Lung (tissue), 12 donors: ENCODE data around the gene SPATC1L. TPM values are rescaled to one million over a fixed set of nuclear protein-coding genes. Genes with fewer than 3 reads are reported as not detected.

ENCODE experiments used
- ATAC-seq: fragments of 200-7000 bp; cut with Tn5 transposase; one replicate; pipeline ENCODE4 v1.9.1; 2020; ENCODE audit warnings: moderate number of reproducible peaks; ENCODE audit not compliant: insufficient read depth, low FRiP score
- DNase-seq, 3 donors: peaks; one replicate each; pipeline ENCODE4 v3.0.0-alpha.2; 2013 to 2017
- H3K27ac ChIP-seq, 2 donors: one replicate each; pipeline ENCODE4 v1.5.1; 2013; ENCODE audit warnings: mild to moderate bottlenecking in 2 of 2, moderate library complexity in 2 of 2, control low read depth in 1 of 2, inconsistent platforms in 1 of 2, low read depth in 1 of 2, low read length in 1 of 2
- H3K27me3 ChIP-seq, 3 donors: one replicate each; pipeline ENCODE4 v1.5.1; 2013; ENCODE audit warnings: low read length in 2 of 3; ENCODE audit not compliant: control insufficient read depth in 3 of 3, insufficient read depth in 3 of 3
- H3K36me3 ChIP-seq, 4 donors: one replicate each; pipeline ENCODE4 v1.5.1; 2013; ENCODE audit warnings: low read length in 4 of 4, mild to moderate bottlenecking in 1 of 4, moderate library complexity in 1 of 4; ENCODE audit not compliant: control insufficient read depth in 4 of 4, insufficient read depth in 4 of 4
- H3K4me1 ChIP-seq, 5 donors: one replicate each; pipeline ENCODE4 v1.5.1; 2013; ENCODE audit warnings: low read length in 5 of 5, mild to moderate bottlenecking in 2 of 5, moderate library complexity in 1 of 5; ENCODE audit not compliant: control insufficient read depth in 5 of 5, insufficient read depth in 5 of 5
- H3K4me3 ChIP-seq: one replicate; pipeline ENCODE4 v1.5.1; 2013; ENCODE audit warnings: mild to moderate bottlenecking, control low read depth, moderate library complexity
- H3K9ac ChIP-seq, 2 donors: one replicate each; pipeline ENCODE4 v1.5.1; 2013; ENCODE audit warnings: low read length in 2 of 2, control low read depth in 1 of 2; ENCODE audit not compliant: insufficient read depth in 1 of 2
- H3K9me3 ChIP-seq, 4 donors: one replicate each; pipeline ENCODE4 v1.5.1; 2013; ENCODE audit warnings: low read length in 3 of 4, mild to moderate bottlenecking in 1 of 4, moderate library complexity in 1 of 4; ENCODE audit not compliant: control insufficient read depth in 4 of 4, insufficient read depth in 3 of 4
- whole genome bisulfite sequencing, 2 donors: extraction: QIAGEN DNeasy Blood & Tissue Kit; methylation state at CpG; one replicate each; pipeline ENCODE4 v1.1.7; 2013; 5-methylcytosine and 5-hydroxymethylcytosine counted together
- polyA plus RNA-seq, 2 donors: library from polyadenylated mRNA; stranded (reverse); fragments of 200-250 nt; gene quantifications; one replicate each; pipeline ENCODE4 v1.2.1, GENCODE V29; 2013
- total RNA-seq, 2 donors: library from RNA; depleted of rRNA in 1 of 2; stranded (reverse); fragments of >200 nt in 1 of 2; gene quantifications; one replicate each; pipeline ENCODE4 v1.2.1, GENCODE V29; 2014 to 2021
- TF ChIP-seq, protein P1 (sequence below): IDR thresholded peaks from 2 replicates; pipeline ENCODE4 v1.5.1; 2012; ENCODE audit warnings: mild to moderate bottlenecking; ENCODE audit errors: control extremely low read depth, extremely low read depth
- donor health status: control.
- donor health status: control.
- donor health status: Bipolar disorder and iron deficiency.
- donor health status: healthy.
- donor health status: DM: yes; HTN: yes; CAD: no.

SPATC1L gene
- total and polyA plus RNA-seq, 4 donors: 6.6 to 15.6 (median 11.0) TPM

DNA sequence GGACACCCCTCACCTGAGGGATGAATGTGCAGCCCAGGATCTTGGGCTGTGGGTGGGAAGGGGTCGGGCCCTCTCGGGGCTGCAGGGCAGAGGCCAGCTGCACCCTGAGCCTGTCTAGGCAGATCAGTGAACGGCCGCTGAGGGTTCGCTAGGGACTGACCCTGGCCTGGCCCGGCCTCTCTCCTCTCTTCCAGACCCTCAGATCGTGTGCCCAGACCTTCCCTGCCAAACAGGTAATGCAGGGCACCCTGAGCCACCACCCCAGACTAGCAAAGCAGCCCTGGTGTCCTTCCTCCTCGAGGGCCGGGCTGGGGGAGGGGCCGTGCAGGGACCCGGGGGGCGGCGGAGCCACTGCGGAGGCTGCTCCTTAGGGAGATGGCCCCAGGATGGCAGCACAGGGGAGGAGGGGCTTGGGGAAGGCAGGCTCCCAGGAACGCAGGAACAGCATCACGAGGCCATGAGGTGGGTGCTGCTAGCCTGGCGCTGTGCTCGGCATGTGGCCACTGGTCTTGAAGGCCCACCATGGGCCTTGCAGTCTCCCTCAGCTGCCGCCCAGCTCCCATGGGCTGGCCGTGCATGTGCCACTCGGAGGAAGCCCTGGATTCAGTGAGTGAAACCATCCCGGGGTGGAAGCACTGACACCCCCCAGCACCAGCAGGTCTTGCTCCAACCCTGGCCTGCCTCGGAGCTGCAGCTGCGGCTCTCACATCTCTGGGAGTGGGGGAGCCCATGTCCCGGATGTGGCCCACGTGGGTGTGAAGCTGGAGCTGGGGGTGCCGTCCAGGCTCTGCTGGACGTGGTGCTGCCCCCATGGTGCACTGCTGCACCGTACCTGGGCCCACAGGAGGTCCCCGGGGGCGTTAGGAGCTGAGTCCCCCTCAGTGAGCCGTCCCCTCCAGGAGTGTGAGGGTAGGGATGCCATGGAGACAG, 57.7 kb downstream of the SPATC1L start:
- Histone ChIP-seq H3K4me1 (no peaks in the 10 kb centered on the region), H3K4me3 (no peak overlapping the region), H3K27ac (no peak overlapping the region), H3K36me3 (peaks cover 0 to 33% (median 17%) of the 10 kb centered on the region in 4 donors), H3K27me3 (no peaks in the 10 kb centered on the region), H3K9me3 (no peaks in the 10 kb centered on the region), H3K9ac (no peak overlapping the region)
- DNase-seq (peak in 1 of 3 donors; percentile 11), ATAC-seq (no peak)
- 84 to 91% methylated on average over 31 to 32 of the region's 32 CpGs for WGBS, 2 donors
- TF ChIP-seq, protein P1, sequence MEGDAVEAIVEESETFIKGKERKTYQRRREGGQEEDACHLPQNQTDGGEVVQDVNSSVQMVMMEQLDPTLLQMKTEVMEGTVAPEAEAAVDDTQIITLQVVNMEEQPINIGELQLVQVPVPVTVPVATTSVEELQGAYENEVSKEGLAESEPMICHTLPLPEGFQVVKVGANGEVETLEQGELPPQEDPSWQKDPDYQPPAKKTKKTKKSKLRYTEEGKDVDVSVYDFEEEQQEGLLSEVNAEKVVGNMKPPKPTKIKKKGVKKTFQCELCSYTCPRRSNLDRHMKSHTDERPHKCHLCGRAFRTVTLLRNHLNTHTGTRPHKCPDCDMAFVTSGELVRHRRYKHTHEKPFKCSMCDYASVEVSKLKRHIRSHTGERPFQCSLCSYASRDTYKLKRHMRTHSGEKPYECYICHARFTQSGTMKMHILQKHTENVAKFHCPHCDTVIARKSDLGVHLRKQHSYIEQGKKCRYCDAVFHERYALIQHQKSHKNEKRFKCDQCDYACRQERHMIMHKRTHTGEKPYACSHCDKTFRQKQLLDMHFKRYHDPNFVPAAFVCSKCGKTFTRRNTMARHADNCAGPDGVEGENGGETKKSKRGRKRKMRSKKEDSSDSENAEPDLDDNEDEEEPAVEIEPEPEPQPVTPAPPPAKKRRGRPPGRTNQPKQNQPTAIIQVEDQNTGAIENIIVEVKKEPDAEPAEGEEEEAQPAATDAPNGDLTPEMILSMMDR: no peak

GRCh38 chr21:46125846-46126301, 58.4 kb downstream of the SPATC1L start:
- Histone ChIP-seq H3K27me3 (no peaks in the 10 kb centered on the region), H3K36me3 (peaks cover 0 to 39% (median 19%) of the 10 kb centered on the region in 4 donors), H3K4me3 (no peak overlapping the region), H3K27ac (no peak overlapping the region), H3K4me1 (no peaks in the 10 kb centered on the region), H3K9ac (no peak overlapping the region), H3K9me3 (no peaks in the 10 kb centered on the region)
- TF ChIP-seq, protein P1: no peak
- WGBS, 2 donors: 87 to 91% methylated on average over 47 of the region's 47 CpGs
- ATAC-seq (no peak), DNase-seq (no peak)

- no peak for ATAC-seq
- TF ChIP-seq, protein P1: no peak
- DNase-seq: peak in 1 of 3 donors; percentile 13
Measured at GRCh38 chr21:46124926-46125845, 59.1 kb downstream of the SPATC1L start.

More at GRCh38 chr21:46124926-46125845, 59.1 kb downstream of the SPATC1L start:
- WGBS, 2 donors: 90 to 95% methylated on average over 47 to 49 of the region's 49 CpGs
- no peaks in the 10 kb centered on the region for H3K27me3 ChIP-seq
- peaks cover 0 to 39% (median 19%) of the 10 kb centered on the region in 4 donors for H3K36me3 ChIP-seq
- no peaks in the 10 kb centered on the region for H3K4me1 ChIP-seq
- H3K4me3 ChIP-seq: no peak overlapping the region
- no peak overlapping the region for H3K27ac ChIP-seq
- H3K9ac ChIP-seq: no peak overlapping the region
- no peaks in the 10 kb centered on the region for H3K9me3 ChIP-seq
